Progenitor cell of endocrine pancreas (in vitro differentiated cells): ENCODE measurements around the gene FOXA3. TPM values are rescaled to one million over a fixed set of nuclear protein-coding genes. Genes with fewer than 3 reads are reported as not detected.
"Not testable (repeated sequence)": the region's sequence is repeated elsewhere in the genome, so short reads cannot be mapped to it uniquely, and the experiment has no call there.

ENCODE experiments used
- DNase-seq: peaks from one replicate; pipeline ENCODE4 v3.0.0; 2021; ENCODE audit warnings: low spot score; ENCODE audit not compliant: unreplicated experiment
- H3K27ac Mint-ChIP-seq: 2 replicates; pipeline ENCODE4 v1.8.0; 2021; ENCODE audit warnings: mild to moderate bottlenecking, moderate library complexity, mixed read lengths
- H3K27me3 Mint-ChIP-seq: 2 replicates; pipeline ENCODE4 v1.8.0; 2021; ENCODE audit warnings: mixed read lengths
- H3K36me3 Mint-ChIP-seq: 2 replicates; pipeline ENCODE4 v1.8.0; 2022; ENCODE audit warnings: mixed read lengths; ENCODE audit not compliant: insufficient read depth
- H3K4me1 Mint-ChIP-seq: 2 replicates; pipeline ENCODE4 v1.8.0; 2021; ENCODE audit warnings: low read depth, mixed read lengths
- H3K4me3 Mint-ChIP-seq: 2 replicates; pipeline ENCODE4 v1.8.0; 2021; ENCODE audit warnings: low read depth, mild to moderate bottlenecking, moderate library complexity, mixed read lengths
- H3K9me3 Mint-ChIP-seq: 2 replicates; pipeline ENCODE4 v1.8.0; 2021; ENCODE audit warnings: low read depth, mixed read lengths
- CTCF ChIP-seq: fragments of 200-600 bp; sonication (generic); IDR thresholded peaks from one replicate; pipeline ENCODE4 v1.5.0; 2021; ENCODE audit warnings: antibody characterized with exemption, mild to moderate bottlenecking; ENCODE audit not compliant: unreplicated experiment
- total RNA-seq: library from RNA; stranded (reverse); gene quantifications from 2 replicates; pipeline ENCODE4 v1.2.1, GENCODE V29; 2021

Gene FOXA3
- total RNA-seq, 1 donor from 2014 or later, result 23.5 TPM

- no peaks in the 10 kb centered on the region for H3K27me3 Mint-ChIP-seq
- H3K9me3 Mint-ChIP-seq, result no peaks in the 10 kb centered on the region
- TF ChIP-seq CTCF, result no peak
- H3K36me3 Mint-ChIP-seq, result peaks cover 4% of the 10 kb centered on the region
- DNase-seq, result no peak
- H3K27ac Mint-ChIP-seq, result peak overlapping the region; percentile 99
- H3K4me1 Mint-ChIP-seq, result peaks cover 11% of the 10 kb centered on the region
- peak overlapping the region; percentile 94 for H3K4me3 Mint-ChIP-seq
These were observed 23.1 kb downstream of the FOXA3 start for GRCh38 chr19:45887200-45887710.

- Mint-ChIP-seq H3K9me3 (no peaks in the 10 kb centered on the region), H3K36me3 (peaks cover 3% of the 10 kb centered on the region), H3K27ac (no peak overlapping the region), H3K4me1 (peaks cover 4% of the 10 kb centered on the region), H3K4me3 (no peak overlapping the region), H3K27me3 (no peaks in the 10 kb centered on the region)
- no peak for TF ChIP-seq CTCF
- no peak for DNase-seq
These were observed 25.2 kb downstream of the FOXA3 start for GRCh38 chr19:45889210-45889885.

- H3K4me1 Mint-ChIP-seq, result peaks cover 4% of the 10 kb centered on the region
- H3K36me3 Mint-ChIP-seq, result peaks cover 12% of the 10 kb centered on the region
- no peaks in the 10 kb centered on the region for H3K27me3 Mint-ChIP-seq
- no peak overlapping the region for H3K4me3 Mint-ChIP-seq
- H3K27ac Mint-ChIP-seq, result no peak overlapping the region
- DNase-seq, result no peak
- H3K9me3 Mint-ChIP-seq, result no peaks in the 10 kb centered on the region
- no peak for TF ChIP-seq CTCF
These were observed 26.8 kb downstream of the FOXA3 start for GRCh38 chr19:45890877-45891276.

GRCh38 chr19:45895519-45895972, 31.4 kb downstream of the FOXA3 start:
- TF ChIP-seq CTCF, result no peak
- no peaks in the 10 kb centered on the region for H3K4me1 Mint-ChIP-seq
- no peaks in the 10 kb centered on the region for H3K9me3 Mint-ChIP-seq
- no peak for DNase-seq
- H3K27me3 Mint-ChIP-seq, result peaks cover under 1% of the 10 kb centered on the region
- no peak overlapping the region for H3K27ac Mint-ChIP-seq
- peaks cover 21% of the 10 kb centered on the region for H3K36me3 Mint-ChIP-seq
- H3K4me3 Mint-ChIP-seq, result no peak overlapping the region

- H3K9me3 Mint-ChIP-seq, H3K4me1 Mint-ChIP-seq, H3K4me3 Mint-ChIP-seq, DNase-seq, H3K27ac Mint-ChIP-seq, H3K27me3 Mint-ChIP-seq: not testable (repeated sequence)
- H3K36me3 Mint-ChIP-seq, result peaks cover 26% of the 10 kb centered on the region
These were observed 32.0 kb downstream of the FOXA3 start for GRCh38 chr19:45895983-45896599.
